KBM-7 (cell line): ENCODE results near the gene RAB32.
"Not testable (repeated sequence)": the region's sequence is repeated elsewhere in the genome, so short reads cannot be mapped to it uniquely, and the experiment has no call there.

Source experiments
- DNase-seq: peaks from one replicate; pipeline ENCODE4 v3.0.0-alpha.2; 2015
- in situ Hi-C: fragments of 300-500 bp; cut with MboI; formaldehyde crosslinking; loops from 2 replicates; pipeline ENCODE4 v1.14.3; 2020; ENCODE audit warnings: low sequenced_read_pairs, low pct_unique_long_range_greater_than_20kb, mixed read lengths

RAB32 gene

DNA sequence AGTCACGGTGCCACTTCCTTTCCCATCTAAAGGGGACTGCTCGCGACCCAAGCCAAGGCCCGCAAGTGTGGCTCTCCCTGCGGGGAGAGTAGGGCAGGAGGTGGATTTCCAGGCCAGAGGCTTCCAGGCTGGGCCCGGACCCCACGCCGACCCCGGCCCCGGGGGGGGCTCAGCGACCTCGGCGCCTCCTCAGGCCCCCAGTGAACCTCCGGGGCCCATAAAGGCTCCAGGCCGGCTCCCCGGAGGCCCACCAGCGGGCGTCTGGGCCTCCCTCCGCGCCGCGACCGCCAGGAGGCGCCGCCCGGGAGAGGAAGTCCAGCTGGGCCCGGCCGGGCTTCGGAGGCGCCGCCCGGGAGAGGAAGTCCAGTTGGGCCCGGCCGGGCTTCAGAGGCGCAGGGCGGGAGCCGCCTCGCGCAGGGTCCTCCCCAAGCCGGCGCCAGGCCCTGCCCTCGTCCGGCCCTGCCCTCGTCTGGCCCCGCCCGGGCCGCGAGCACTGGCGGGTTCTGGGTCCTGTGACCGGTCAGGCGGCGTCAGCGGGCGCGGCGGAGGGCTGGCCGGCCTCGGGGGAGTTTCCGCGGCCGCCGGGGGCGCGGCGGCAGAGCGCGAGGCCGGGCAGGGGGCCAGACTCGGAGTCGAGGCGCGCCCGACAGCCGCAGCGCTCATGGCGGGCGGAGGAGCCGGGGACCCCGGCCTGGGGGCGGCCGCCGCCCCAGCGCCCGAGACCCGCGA, at the start of gene RAB32:
Gene RAB32 (plus strand): TSS at position 623 of the 729 bp plus-strand sequence. CDS start 39 bp downstream, at position 662.
- DNase-seq, result peak; percentile 24
- in situ Hi-C loops, result no loop called here

- in situ Hi-C loops, result no loop called here
- DNase-seq, result no peak
Measured at GRCh38 chr6:146498309-146498708, 45.3 kb upstream of the RAB32 start.

DNA sequence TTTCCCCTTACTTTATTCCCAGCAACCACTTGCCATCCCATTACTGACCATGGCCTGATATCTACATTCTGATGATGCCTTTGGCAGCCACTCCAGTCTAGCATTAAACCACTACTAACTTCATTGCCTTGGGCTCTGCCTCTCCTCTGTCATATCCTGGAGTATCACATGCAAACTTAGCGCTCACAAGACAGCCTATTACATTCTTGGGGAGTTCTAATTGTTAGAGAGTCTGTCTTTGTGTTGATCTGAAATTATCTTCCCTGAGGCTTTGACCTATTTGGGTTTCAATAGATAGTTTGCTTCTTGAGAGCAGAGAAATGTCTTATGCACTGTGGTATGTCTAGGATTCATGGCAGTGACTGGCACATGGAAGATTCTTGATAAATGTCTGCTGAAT, 40.5 kb upstream of the RAB32 start:
- in situ Hi-C loops, result no loop called here

DNA sequence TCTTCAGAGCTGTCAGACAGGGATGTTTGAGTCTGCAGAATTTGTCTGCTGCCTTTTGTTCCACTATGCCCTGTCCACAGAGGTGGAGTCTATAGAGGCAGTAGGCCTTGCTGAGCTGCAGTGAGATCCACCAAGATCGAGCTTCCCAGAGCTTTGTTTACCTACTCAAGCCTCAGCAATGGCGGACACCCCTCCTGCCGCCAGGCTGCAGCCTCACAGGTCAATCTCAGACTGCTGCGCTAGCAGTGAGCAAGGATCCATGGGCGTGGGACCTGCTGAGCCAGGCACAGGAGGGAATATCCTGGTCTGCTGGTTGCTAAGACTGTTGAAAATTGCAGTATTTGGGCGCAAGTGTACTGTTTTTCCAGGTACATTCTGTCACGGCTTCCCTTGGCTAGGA, 28.4 kb upstream of the RAB32 start:
- in situ Hi-C loops, result no loop called here
- DNase-seq, result no peak

More for the DNA sequence above, 40.5 kb upstream of the RAB32 start:
- DNase-seq, result no peak

GRCh38 chr6:146526192-146526591, 17.4 kb upstream of the RAB32 start:
- in situ Hi-C loops, result no loop called here
- DNase-seq, result no peak

DNA sequence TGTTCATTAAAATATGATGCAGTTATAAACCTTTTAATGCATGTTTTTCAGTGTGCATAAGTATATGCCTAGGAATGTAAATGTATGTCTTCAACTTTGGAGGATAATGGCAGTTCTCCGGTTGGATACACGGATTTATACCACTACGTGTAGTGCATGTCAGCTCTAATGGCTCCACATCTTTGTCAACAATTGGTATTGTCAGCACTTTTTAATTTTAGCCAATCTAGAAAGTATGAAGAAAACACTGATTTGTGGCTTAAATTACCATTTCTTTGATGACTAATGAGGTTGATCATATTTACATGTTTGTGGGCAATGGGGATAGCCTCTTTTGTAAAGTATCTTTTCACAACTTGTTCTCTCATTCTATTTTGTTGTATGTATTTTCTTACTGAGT, 10.9 kb upstream of the RAB32 start:
- DNase-seq, result no peak
- in situ Hi-C loops, result no loop called here

- in situ Hi-C loops, result no loop called here
- no peak for DNase-seq
Measured at GRCh38 chr6:146542881-146543210, 787 bp upstream of the RAB32 start.

DNA sequence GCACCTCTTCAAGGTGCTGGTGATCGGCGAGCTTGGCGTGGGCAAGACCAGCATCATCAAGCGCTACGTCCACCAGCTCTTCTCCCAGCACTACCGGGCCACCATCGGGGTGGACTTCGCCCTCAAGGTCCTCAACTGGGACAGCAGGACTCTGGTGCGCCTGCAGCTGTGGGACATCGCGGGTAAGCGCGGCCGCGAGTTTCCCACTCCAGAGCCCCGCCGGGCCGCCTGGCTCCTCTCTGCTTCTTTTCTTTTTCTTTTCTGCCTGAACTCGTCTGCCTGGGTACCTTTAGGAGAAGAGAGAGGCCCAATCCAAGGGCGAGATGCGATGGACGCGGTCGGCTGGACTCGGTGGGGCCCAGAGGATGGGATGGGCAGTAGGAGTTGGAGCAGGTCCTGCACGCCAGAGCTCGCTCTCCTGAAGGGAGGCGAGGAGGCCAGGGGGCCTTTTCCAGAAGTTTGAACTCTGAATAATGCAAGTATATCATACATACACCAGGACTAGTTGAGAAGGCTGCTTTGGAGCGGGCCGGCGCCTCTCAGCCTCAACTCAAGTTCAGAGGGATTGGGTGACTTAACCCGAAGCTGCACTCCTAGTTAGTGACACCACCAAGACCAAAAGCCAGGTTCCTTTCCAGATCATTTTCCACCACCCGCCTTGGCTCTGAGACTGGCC, 445 bp downstream of the RAB32 start:
- DNase-seq, result no peak
- in situ Hi-C loops, result no loop called here

GRCh38 chr6:146544616-146545182, 1.1 kb downstream of the RAB32 start:
- no peak for DNase-seq
- in situ Hi-C loops, result no loop called here

GRCh38 chr6:146545581-146545980, 1.9 kb downstream of the RAB32 start:
- no peak for DNase-seq
- in situ Hi-C loops, result no loop called here

DNA sequence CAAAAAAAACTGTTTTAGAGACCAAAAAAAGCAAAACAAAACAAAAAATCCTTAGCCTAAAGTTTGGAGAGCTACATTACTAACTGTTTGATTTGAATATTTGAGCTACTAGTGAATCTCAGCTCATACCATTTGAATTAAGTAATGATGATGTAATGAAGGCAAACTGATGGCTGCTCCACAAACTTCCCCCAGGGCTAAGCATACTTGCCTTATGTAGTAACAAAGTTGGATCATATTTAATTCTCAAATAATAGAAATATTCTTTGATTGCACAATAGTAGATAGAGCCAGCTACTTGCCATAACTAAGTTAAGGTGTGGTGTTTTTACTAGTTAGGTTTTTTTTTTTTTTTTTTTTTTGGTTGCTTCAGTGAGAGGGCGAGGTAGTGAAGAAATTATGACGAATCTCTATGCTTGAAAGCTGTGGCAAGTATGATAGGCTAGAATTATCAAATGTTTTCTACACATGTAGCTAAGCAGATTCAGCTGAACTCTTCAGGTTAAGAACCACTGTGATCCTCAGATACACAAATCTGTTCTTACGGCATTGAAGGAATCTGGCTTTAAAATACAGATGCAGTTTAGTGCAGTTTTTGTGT, 2.9 kb downstream of the RAB32 start:
- in situ Hi-C loops, result no loop called here
- no peak for DNase-seq

DNA sequence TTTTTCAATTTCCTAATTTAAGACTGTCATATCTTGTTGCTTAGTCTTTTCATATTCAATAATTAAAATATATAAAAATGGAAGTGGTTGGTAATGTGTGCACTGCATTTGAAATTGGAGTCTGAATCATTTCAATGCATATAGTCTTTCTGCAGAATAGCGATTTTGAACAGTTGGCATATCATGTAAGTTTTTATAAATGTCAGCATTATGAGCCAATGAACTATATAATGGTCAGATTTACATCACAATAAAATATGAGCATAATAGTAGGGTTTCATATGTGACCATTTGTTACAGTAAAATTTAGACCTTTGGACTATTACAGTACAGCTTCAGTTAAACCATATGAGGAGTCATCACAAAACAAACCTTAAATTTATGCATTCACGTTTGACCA, 4.3 kb downstream of the RAB32 start:
- in situ Hi-C loops, result no loop called here
- DNase-seq, result no peak

GRCh38 chr6:146548898-146549374, 5.3 kb downstream of the RAB32 start:
- DNase-seq, result no peak

GRCh38 chr6:146550911-146551310, 7.3 kb downstream of the RAB32 start:
- in situ Hi-C loops, result no loop called here
- DNase-seq, result no peak

More at GRCh38 chr6:146548898-146549374, 5.3 kb downstream of the RAB32 start:
- in situ Hi-C loops, result no loop called here

DNA sequence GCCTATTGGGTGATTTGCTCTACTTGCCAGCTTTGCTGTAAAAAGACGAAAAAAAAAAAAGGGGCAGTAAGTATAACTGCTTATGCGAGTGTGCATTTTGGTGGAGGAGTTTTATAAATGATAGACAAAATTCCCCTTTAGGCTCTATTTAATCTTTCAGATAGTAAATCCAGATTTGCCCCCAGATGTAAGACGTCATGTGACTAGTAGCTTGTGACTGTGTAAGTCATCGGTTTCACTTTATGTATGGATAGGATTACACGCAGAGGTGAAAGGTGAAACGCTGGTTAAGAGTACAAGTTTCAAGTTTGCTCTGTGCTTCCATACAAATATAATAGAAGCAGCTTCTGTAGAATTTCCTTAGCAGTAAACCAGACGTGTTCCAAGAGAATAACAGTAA, 7.9 kb downstream of the RAB32 start:
- in situ Hi-C loops, result no loop called here
- no peak for DNase-seq

DNA sequence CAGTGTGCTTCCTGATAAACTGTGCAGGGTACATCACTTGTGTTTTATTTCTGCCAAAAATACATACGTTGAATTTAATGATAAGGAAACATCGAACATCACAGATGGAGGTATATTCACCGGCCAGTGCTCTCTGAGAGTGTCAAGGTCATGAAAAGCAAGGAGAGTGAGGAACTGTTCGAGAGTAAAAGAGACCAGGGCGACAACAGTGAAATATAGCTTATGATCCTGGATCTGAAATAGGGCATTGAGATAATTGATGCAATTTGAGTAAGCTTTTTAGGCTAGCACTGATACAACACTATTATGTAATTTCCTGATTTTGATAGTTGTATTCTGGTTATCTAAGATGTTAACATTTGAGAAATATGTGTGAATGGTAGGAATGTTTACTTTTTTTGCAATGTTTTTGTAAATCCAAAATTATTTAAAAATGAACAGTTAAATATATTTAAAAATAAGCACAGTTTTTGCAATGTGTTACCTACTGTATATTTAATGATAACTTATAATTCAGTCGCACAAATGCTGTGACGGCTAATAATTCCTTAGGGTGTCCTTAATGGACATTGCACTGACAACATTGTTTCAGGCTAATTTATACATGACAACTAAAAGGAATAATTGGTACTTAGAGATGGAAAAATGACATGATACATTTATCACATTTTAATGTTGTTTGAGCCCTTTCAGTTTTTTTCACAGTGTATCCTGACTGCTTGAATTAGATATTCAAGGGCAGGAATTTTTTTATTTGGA, 9.9 kb downstream of the RAB32 start:
- in situ Hi-C loops, result no loop called here

GRCh38 chr6:146560607-146561006, 17.0 kb downstream of the RAB32 start:
- in situ Hi-C loops, result no loop called here
- no peak for DNase-seq

More for the DNA sequence above, 9.9 kb downstream of the RAB32 start:
- DNase-seq, result no peak

- in situ Hi-C loops, DNase-seq: not testable (repeated sequence)
Measured at GRCh38 chr6:146566661-146567060, 23.0 kb downstream of the RAB32 start.

DNA sequence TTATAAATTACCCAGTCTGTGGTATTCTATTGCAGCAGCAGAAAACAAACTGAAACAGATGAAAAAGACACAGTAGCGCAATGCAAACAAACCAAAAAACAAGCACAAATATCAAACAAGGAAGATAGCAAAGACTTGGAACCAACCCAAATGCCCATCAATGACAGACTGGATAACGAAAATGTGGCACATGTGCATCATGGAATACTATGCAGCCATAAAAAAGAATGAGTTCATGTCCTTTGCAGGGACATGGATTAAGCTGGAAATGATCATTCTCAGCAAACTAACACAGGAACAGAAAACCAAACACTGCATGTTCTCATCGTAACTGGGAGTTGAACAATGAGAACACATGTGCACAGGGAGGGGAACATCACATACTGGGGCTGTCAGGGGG, 25.0 kb downstream of the RAB32 start:
- in situ Hi-C loops, DNase-seq: not testable (repeated sequence)
